DMS53 (cell line): ENCODE results near the gene RTL1.

ENCODE experiments used
- DNase-seq: peaks from one replicate; lab custom pipeline; 2025; lab: John Stamatoyannopoulos, UW

RTL1 gene

DNA sequence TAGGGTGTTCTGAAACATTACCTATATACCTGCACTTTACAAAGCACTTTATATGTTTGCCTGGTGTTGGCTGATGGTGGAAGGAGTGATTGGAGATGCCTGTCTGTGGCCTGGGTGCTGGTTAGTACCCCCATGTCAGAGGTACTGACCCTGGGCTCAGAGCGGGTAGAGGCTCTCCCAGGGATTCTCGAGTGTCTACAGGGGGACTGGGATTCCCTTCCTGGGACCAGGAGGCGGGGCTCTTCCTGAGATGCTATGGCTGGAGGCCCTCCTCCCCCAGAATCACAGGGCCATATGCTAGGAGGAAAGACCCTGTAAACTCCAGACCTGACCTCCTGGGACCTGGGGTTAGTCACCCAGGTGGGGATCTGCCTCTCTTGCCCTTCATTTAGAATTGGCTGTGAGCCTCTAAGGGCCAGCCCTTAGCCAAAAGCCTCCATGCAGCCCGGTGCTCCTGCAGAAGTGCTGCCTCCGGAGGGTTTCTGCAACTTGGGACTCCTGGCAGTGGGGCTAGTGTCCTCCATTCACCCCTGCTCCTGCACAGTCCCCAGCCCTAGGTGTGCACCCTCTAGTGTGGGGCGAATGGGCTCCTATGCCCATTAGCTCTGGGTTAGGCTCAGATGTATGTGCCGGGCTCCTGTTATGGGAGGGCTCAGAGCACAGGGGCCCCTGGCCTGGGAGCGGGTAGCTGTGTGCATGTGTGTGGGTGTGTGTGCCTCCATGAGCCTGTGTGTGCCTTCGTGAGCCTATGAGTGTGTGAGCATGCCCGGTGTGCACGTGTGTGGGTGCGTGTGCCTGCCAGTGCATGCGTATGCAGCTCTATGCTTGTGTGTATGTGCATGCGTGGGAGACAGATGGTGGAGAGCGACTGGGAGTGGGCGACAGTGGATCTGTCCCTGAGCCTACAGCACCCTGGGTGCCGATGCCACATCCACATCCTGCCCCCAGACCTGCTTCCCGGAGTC lies 36.6 kb downstream of the RTL1 start:
- DNase-seq: no peak

DNA sequence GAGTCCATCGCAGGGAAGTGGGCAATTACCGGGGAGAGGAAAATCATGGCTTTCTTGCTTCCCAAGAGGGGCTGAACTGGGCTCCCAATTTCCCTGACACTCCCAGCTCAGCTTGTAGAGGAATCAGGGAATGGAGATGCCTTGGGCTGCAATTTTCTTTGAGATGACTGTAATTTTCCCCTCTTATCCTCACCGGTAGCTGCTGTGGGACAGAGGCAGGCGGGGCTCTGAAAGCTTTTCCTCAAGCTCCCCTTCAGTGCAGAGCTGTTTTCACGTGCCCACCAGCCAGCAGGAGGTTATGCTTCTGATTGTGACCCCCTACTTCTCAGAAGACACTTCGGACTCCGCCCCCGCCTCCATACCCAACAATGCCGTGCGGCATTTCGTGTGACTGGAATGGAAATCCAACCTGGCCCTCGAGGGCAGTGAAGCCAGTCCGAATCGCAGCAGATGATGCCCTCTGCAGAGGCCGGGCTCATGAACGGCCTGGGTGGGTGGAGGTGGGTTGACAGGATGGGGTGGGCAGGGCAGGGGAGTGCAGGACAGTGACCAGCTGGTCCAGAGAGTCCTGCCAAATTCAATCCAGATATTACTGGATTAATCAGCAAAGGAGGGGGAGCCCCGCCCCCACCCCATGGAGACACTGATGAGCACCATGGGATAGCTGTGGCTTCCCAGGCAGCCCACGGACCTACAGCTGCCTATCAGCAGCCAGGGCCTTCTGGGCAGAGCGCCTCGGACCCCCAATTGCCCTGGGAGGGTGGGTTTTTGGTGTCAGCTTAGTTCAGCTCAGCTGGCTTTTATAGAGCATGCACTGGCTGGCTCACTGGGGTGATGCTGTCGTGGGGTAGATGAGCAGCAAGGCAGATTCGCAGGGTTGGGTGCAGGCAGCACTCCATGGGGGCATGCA lies 37.6 kb downstream of the RTL1 start:
- no peak for DNase-seq

DNA sequence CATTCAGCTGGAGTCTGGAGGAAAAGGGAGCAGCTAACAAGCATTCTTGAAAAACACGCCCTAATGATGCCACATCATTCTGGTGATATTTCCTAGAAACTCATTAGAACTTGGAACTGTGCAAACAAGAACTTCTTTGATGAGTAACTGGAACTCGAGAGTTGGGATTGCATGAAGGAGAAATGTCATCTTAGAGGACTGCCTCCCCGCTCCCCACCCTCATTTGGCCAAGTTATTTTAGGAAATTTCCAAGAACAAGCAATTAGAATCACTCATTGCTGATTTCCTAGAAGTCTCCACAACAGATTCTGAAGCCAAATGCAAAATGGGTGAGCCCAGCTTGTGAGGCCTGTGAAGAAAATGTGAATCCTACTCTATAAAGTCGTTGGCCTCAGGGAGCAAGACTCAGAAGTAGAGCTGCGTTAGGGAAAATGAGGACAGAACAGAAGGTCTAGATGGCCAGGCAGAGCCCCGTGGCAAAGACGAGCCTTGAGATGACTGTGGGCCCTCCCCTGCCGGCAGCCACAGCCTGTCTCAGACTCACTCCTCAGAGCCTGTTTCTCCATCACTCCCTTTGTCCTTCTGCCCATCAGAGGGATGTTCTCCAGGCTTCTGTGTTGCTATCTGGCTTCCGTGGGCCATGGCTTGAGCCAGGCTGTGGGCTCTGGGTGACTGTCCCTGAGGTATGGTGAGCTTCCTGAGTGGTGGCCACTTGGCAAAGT lies 38.4 kb downstream of the RTL1 start:
- no peak for DNase-seq

DNA sequence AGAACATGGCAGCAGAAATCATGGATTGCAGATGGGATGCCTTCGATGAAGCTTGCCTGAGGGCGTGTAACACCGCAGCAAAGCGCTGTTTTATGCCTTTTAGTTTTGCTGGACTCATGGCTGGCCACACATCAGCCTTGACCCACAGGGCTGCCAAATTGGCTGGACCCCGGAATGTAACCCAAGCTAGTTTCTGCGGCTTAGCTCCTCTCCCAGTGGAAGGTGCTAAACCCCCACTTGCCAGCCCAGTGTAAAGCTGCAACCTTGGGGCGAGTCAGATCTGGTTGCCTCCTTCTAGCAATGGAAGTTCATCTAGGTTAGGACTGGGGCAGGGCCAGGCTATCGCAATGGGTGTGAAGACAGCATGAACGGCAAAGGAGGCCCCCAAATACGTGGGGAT lies 39.3 kb downstream of the RTL1 start:
- no peak for DNase-seq

DNA sequence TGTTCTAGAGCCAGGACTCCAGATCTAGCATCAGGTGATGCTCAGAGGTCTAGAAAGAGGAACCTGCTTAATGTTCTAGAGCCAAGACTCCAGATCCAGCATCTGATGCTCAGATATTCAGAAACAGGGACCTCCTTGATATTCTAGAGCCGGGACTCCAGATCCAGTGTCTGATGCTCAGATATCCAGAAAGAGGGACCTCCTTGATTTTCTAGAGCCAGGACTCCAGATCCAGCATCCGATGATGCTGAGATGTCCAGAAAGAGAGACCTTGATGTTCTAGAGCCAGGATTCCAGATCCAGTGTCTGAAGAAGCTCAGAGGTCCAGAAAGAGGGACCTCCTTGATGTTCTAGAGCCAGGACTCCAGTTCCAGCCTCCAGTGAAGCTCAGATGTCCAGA lies 40.7 kb downstream of the RTL1 start:
- DNase-seq: no peak

DNA sequence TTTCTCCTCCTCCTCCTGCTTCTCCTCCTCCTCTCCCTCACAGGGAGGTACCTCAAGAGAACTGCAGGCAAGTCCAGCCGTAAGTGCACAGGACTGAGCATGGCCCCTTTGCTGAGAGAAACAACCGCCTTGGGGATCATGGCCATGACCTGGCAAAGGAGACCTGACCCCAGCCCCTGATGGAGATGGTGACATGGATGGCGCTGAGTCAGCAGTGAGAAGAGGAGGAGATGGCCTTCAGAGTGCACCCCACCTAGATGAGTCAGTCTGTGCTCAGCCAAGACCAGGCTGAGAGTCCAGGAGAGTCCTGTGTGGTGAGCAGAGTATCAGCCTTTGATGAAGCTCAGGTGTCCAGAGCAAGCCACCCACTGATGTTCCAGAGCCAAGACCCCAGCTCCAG lies 41.2 kb downstream of the RTL1 start:
- no peak for DNase-seq

DNA sequence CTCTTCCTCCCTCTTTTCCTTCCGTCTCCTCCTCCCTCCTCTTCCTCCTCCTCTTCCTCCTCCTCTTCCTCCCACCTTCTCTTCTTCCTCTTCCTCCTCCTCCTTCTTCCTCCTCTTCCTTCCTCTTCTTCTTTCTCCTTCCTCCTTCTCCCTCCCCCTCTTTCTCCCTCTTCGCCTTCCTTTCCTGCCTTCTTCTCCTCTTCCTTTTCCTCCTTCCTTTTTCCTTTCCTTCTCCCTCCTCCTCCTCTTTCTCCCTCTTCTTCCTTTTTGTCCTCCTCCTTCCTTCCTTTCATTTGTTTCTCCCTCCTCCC lies 41.6 kb downstream of the RTL1 start:
- DNase-seq: no peak

DNA sequence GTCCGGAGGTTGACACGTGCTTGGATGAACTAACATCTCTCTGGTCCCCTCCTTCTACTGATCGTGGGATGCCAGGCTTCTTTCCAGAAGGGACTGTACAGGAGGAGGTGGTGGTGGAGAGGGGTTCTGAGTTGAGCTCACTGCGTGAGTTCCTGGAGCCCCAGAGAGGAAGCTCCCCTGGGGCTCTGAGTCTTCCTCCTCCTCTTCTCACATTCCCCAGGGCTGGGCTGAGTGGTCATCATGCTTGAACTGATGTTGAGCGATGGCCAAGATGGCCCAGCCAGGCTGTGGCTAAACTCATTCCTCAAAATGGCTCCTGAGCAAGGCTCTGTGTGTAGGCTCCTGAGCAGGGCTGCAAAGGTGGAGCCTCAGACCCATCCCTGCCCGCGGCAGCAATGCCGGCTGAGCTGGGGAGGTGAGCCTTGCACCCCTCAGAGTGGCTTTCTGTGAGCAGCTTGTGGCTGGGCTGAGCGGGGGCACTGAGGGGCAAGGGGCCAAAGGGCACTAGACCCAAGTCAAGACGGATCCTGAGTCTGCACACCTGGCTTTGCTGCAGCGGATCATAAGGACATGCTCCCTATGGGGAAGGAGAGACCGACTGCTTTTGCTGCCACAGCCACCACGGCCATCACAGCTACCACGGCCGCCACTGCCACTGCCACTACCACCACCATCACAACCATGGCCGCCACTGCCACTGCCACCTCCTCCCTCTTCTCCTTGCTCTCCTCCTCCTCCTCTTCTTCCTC lies 42.2 kb downstream of the RTL1 start:
- no peak for DNase-seq

DNA sequence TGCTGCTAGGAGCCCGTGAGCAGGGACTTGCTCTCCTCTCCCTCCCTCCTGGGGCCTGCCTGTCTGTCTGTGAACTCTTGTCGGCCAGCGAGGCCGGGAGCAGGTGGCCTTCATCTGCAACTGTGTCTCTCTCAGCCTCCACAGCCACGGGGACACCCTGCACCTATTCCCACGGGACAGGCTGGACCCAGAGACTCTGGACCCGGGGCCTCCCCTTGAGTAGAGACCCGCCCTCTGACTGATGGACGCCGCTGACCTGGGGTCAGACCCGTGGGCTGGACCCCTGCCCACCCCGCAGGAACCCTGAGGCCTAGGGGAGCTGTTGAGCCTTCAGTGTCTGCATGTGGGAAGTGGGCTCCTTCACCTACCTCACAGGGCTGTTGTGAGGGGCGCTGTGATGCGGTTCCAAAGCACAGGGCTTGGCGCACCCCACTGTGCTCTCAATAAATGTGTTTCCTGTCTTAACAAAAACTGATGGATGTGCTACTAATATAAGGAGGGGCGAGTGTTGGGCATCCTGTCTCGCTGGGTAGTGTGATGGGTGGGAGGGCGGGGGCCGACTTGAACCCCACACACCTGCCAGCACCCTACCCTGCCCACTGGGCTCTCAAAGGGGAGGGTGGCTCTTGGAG lies 42.9 kb downstream of the RTL1 start:
- no peak for DNase-seq

DNA sequence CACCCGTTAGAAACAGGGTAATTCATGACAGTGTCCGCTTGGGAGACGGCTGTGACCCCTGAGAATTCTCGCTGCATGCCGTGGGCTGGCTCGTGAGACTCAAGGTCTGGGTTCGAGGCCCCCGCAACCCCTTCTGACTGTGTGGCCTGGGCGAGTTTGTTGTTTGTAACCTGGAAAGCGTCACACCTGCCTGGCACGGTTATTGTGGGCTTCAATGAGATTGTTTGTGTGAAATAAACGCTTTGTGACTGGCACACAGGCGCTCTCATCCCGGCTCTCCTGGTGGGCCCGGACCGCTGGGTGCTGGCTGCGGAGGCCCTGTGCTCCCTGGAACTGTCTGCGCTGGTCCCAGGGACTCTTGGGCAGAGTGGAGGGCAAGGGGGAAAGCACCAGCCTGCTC lies 43.7 kb downstream of the RTL1 start:
- DNase-seq: no peak

DNA sequence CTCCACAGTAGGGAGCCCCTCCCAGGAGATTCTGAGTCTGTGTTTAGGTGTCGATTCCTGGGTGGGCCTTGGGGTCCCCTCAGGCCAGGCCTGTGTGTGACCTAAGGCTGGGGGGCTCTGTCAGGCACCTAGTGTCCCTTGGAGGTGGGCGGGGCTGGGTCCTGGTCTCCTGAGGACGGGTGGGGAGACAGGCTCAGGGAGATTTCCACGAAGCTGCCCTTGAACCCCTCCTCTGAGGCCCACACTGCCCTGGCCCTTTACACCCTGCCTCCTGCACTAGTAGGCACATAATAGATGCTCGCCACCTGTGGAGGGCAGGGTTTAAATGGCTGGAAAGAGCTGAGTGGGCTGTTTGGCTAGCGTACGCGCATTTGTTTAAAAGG lies 44.7 kb downstream of the RTL1 start:
- no peak for DNase-seq

DNA sequence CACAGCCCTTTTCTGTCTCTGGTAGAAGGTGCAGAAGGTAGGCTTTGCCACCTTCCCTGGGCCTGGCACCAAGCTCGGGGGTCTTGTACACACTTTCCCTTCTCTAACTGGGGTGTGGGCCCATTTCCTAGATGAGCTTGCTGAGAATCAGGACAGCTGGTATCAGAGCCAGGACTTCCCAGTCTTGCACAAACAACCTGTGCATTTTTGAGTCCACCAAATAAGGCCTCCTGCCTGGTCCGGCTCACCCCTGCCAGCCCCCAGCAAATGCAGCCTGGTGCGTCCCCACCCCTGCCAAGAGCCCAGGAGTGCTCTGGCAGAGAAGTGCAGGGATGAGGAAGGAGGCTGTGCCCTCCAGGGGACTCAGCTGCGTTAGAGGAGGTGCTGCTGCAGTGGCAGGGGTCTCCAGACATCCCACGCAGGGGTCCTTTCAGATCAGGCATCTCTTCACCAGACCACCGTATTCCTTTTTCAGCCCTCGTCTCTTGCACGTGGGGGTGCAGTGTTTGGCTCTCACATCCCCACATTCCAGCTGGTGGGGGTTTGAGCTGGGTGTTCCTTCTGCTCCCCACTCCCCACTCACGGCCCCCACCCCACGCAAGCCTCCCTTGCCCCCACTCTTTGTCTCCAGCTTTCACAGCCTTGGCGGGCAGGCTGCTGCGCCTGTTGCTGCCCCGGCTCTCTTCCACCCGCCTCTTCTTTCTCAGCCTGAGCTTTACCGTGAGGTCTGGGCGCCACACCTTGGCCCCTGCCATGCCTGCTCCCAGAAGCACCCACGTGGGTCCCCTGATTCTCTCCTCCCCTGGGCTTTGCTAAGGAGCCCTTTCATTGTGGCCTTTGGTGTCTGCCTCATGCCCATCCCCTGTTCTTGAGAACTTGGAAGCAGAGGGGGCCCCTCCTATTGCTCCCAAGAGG lies 45.3 kb downstream of the RTL1 start:
- no peak for DNase-seq

DNA sequence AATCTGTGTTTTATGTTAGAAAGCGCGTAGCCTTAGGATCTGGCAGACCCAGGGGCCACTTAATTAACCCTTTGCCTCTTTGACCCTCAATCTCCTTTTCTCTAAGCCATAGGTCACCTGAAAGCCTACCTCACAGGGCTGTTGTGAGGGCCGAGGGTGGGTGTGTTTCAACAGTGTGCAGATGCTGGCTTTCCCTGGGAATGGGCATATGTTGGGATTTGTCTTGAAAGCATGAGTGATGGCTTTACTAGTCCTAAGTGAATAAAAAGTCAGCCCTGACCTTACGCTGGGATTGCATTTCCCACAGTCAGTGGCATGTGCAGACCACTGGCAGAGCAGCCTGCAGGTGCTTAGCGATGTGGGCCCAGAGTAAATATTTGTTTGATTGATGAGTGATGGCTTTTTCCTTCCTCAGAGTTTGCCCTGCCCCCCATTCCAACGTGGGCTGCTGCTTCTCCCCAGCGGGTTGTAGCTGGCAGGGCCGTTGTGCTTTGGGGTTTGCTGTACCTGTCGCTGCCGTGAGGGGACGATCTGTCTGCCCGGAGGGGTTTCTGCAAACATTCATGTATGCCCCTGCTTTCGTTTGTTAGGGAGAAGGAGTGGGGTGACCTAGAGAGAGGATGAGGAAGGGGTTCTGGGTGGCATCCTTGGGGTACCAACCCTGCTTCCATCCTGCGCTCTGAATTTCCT lies 46.1 kb downstream of the RTL1 start:
- DNase-seq: no peak

DNA sequence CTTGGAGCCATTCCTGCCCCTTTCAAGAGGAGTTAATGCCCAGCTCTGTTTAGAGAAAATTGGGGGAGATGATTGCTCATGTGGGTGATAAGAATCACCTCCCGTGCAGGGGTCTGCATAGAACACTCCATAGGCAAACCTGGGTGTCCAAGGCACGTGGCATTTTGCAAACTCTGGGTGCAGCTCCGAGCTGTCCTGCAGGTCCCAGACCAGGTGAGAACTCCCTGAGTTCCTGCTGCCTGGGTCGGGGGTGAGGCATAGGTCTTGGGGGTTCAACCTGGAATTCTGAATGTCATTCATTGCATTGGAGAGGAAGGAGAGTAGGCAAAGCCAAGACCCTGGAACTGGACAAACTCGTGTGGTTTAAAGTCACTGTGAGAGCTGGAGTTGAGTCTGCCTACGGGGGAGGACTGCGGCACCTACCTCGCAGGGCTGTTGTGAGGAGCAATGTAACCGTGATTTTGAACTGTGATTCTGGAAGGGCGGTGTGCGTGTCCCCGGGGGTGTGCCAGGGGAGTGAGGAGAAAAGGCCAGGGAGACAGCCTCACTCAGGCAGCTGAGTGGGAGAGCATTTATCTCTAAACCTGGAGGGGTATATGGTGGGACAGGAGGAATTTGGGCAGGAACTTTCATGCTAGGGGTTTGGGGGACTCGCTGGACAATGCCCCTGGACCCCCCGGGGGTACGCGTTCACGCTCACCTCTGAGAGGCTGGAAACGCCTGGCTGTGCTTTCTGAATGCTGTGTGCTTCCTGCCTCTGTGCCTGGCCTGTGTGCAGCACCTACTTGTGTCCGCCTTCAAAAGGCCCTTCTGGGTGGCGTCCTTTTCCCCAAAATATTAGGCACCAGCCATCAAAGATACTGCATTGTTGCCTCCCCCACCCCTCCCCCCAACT lies 47.2 kb downstream of the RTL1 start:
- DNase-seq: no peak

DNA sequence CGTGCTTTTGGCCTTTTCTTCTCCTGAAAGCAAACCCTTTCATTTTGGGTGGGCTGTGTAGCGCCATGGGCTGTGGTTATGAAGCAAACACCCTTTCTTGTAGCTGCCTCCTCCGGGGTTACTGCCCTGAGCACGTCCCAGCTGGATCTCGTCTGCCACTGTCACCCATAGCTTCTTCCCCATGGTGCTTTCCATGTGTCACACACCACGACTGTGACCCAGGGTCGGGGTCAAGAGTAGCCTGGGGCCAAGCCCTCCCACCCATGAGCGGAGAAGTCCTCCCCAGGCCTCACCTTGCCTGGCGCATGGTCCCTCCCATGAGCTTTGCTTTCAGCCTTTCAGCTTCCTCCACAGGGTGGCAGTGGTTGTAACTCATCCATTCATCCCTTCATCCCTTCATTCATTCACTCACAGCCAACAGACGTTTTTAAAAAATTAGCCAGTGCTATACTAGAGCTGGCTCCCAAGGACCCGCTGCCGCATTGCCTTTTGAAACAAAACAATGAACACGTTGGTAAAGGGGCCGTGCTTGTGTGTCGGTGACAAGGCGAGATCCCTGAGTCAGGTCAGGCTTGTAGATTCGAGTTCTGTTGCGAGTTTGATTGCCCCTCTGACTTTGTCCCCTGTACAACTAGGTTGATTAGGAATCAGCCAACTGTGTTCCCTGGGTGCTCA lies 48.1 kb downstream of the RTL1 start:
- DNase-seq: no peak

DNA sequence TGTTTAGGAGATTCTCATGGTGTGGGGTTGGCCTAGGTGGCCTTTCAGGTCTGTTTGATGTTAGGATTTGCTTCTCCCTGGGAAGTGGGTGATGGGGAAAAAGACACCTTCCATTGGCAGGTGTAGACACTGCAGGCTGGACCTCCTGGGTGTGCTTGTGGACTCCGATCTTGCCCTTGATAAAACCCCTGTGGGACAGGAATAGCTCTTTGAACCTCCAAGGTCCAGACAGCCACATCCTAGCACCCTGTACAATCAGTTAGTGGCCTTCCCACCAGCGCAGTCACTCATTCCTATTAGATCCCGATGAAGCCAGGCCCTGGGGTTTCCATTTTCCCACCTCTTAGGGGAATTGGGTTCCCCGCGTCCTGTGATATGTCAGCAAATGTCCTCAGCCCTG lies 49.1 kb downstream of the RTL1 start:
- DNase-seq: no peak

DNA sequence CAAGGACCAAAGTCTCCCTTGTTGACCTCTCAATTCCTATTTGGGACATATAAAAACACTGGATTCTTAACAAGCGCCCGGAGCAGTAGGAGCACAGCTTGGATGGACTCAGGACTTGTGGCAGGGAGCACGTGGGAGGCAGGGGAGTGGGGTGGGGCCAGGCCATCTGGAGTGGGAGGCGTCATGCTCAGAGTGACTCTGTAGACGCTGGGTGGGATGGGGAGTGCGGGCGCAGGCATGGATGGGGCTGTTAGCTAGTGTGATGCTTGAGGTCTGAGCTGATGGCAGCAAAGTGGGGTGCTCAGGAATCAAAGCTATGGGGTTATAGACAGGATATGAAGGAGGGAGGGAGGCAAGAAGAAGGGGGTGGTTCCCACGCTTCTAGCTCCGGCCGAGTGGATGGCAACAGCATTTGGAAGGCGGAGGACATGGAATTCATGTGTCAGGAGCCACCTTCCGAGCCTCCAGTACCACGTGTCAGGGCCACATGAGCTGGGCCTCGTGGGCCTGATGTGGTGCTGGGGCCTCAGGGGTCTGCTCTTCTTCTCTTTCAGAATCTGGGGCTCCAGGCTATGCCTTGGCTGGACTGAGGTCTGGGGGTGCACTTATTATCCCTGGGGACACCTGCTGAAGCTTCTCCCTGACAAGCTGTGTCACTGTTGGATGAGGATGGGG lies 51.4 kb downstream of the RTL1 start:
- no peak for DNase-seq

DNA sequence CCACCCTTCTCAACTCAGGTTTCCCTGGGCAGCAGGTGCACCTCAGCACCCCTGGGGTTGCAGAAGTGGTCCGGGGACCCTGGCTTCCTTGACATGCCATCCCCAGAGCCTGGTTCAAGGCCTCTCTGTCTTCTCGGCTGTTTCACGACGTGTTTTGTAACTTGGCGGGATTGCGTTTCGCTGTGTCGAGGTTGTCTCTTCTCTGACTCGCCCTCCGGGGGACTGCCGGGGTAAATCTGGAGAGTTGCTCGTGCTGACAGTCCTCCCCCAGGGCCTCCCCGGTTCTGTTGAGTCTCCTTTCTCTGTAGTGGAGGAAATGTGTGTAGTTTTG lies 52.0 kb downstream of the RTL1 start:
- DNase-seq: no peak
